HepG2 (cell line): ENCODE results near the gene LZTR1. TPM values are rescaled to one million over a fixed set of nuclear protein-coding genes. Genes with fewer than 3 reads are reported as not detected.

Experiments used
- ATAC-seq: fragments of 200-7000 bp; cut with Tn5 transposase; 3 replicates; pipeline ENCODE4 v1.9.1; 2020; ENCODE audit warnings: mild to moderate bottlenecking, moderate library complexity
- BruUV-seq: library from RNA; stranded (reverse); fragments of 400-500 nt; replicated peaks from 2 replicates; lab custom pipeline; 2021; lab: Mats Ljungman, UMichigan
- CTCF ChIA-PET: fragments of 300-600 bp; formaldehyde crosslinking; extraction: SDS; loops from one replicate; lab custom pipeline; 2021; ENCODE audit warnings: low total read pairs, inconsistent platforms, low intra/inter-chr PET ratio; lab: Yijun Ruan, JAX
- POLR2A ChIA-PET: fragments of 350-600 bp; sonication (Branson Sonifier 250); formaldehyde crosslinking; loops from one replicate; lab custom pipeline; 2020; ENCODE audit warnings: antibody characterized with exemption, inconsistent platforms; lab: Yijun Ruan, JAX
- DNase-seq: peaks from one replicate; pipeline ENCODE4 v3.0.0-alpha.2; 2015; ENCODE audit warnings: low spot score
- FAIRE-seq: peaks from 3 replicates; lab custom pipeline; 2011; peaks lifted over from hg19 to GRCh38; lab: Jason Lieb, UNC
- H2AFZ ChIP-seq: one replicate; pipeline ENCODE4 v1.6.1; 2011; ENCODE audit warnings: low read length, inconsistent platforms
- H3K27ac ChIP-seq: fragments of 300-600 bp; 3 replicates; pipeline ENCODE4 v1.8.0; 2011; ENCODE audit warnings: mixed run types, mild to moderate bottlenecking, mixed read lengths, low read length, inconsistent platforms; ENCODE audit not compliant: insufficient read depth; ENCODE audit errors: extremely low read length
- H3K27me3 ChIP-seq, 2 experiments: fragments of 200-600 bp in 1 of 2; 2 replicates in 1 of 2; 3 replicates in 1 of 2; pipeline versions ENCODE4 v1.6.0 to v1.8.0; 2011; ENCODE audit warnings: low read length in 2 of 2, mild to moderate bottlenecking in 2 of 2, moderate library complexity in 2 of 2, inconsistent platforms in 1 of 2; ENCODE audit not compliant: insufficient read depth in 2 of 2, control insufficient read depth in 1 of 2
- H3K36me3 ChIP-seq, 2 experiments: fragments of 200-600 bp in 1 of 2; replicated peaks in 1 of 2; 2 replicates in 1 of 2; 3 replicates in 1 of 2; pipeline versions ENCODE4 v1.5.1 to v1.8.0; 2011; ENCODE audit warnings: low read length in 2 of 2, inconsistent platforms in 1 of 2; ENCODE audit not compliant: insufficient read depth in 2 of 2, control insufficient read depth in 1 of 2
- H3K4me1 ChIP-seq: 2 replicates; pipeline ENCODE4 v1.5.1; 2012; ENCODE audit warnings: low read length, inconsistent platforms; ENCODE audit not compliant: insufficient read depth
- H3K4me2 ChIP-seq: 2 replicates; pipeline ENCODE4 v1.6.0; 2011; ENCODE audit warnings: low read depth, low read length, inconsistent platforms
- H3K4me3 ChIP-seq, 3 experiments: fragments of 200-600 bp in 1 of 3; sonication (generic), shearing (Covaris generic) in 1 of 3; replicated peaks in 1 of 3; 2 replicates each; pipeline ENCODE4 v1.5.1; 2011 to 2016; ENCODE audit warnings: low read length in 3 of 3, inconsistent platforms in 2 of 3, low read depth in 2 of 3, mild to moderate bottlenecking in 2 of 3, control low read depth in 1 of 3, mixed read lengths in 1 of 3; ENCODE audit not compliant: insufficient read depth in 1 of 3
- H3K79me2 ChIP-seq: one replicate; pipeline ENCODE4 v1.6.1; 2011; ENCODE audit warnings: low read length, inconsistent platforms; ENCODE audit not compliant: insufficient read depth
- H3K9ac ChIP-seq: 2 replicates; pipeline ENCODE4 v1.6.0; 2011; ENCODE audit warnings: mild to moderate bottlenecking, low read depth, low read length, inconsistent platforms; ENCODE audit not compliant: insufficient read depth
- H3K9me3 ChIP-seq: 2 replicates; pipeline ENCODE4 v1.5.1; 2012; ENCODE audit warnings: mild to moderate bottlenecking, low read length
- H4K20me1 ChIP-seq: 2 replicates; pipeline ENCODE4 v1.6.0; 2011; ENCODE audit warnings: inconsistent platforms, mild to moderate bottlenecking, low read length, moderate library complexity; ENCODE audit not compliant: insufficient read depth
- ARNT2 ChIP-seq: sonication (generic); formaldehyde crosslinking; IDR thresholded peaks from 2 replicates; pipeline ENCODE4 v1.8.0; 2022; ENCODE audit warnings: mild to moderate bottlenecking, low read depth, missing genetic modification reagents, moderate library complexity
- CSRNP2 ChIP-seq: sonication (generic); formaldehyde crosslinking; conservative IDR thresholded peaks from 2 replicates; pipeline ENCODE4 v1.8.0; 2022; ENCODE audit warnings: low read depth, missing genetic modification reagents
- HHEX ChIP-seq: IDR thresholded peaks from 2 replicates; pipeline ENCODE4 v1.6.1; 2016; ENCODE audit warnings: control low read depth
- KAT2B ChIP-seq: fragments of 150-350 bp; IDR thresholded peaks from 2 replicates; pipeline ENCODE4 v1.6.1; 2014; ENCODE audit warnings: low read depth, low read length, borderline replicate concordance
- MYNN ChIP-seq: sonication (generic); formaldehyde crosslinking; IDR thresholded peaks from 2 replicates; pipeline ENCODE4 v1.4.0; 2020; ENCODE audit warnings: mild to moderate bottlenecking, low read depth, missing genetic modification reagents
- PRPF4 ChIP-seq: fragments of 200-400 bp; formaldehyde crosslinking; IDR thresholded peaks from 2 replicates; pipeline ENCODE4 v1.6.1; 2016; ENCODE audit warnings: low read length, low read depth; ENCODE audit not compliant: poor library complexity, severe bottlenecking
- TEAD2 ChIP-seq: sonication (generic); formaldehyde crosslinking; IDR thresholded peaks from 2 replicates; pipeline ENCODE4 v1.9.0; 2021; ENCODE audit warnings: missing genetic modification reagents
- ZNF101 ChIP-seq: sonication (generic); formaldehyde crosslinking; IDR thresholded peaks from 2 replicates; pipeline ENCODE4 v1.4.0; 2020; ENCODE audit warnings: mild to moderate bottlenecking, low read depth, missing genetic modification reagents, borderline replicate concordance
- ZNF441 ChIP-seq: sonication (generic); formaldehyde crosslinking; IDR thresholded peaks from 2 replicates; pipeline ENCODE4 v1.7.0; 2021; ENCODE audit warnings: missing genetic modification reagents, borderline replicate concordance
- ZNF550 ChIP-seq: sonication (generic); formaldehyde crosslinking; IDR thresholded peaks from 2 replicates; pipeline ENCODE4 v1.4.0; 2020; ENCODE audit warnings: mild to moderate bottlenecking, missing genetic modification reagents, borderline replicate concordance
- ZNF652 ChIP-seq: IDR thresholded peaks from 2 replicates; pipeline ENCODE4 v1.6.1; 2016; ENCODE audit warnings: low read depth, borderline replicate concordance
- ZNF704 ChIP-seq: sonication (generic); formaldehyde crosslinking; IDR thresholded peaks from 2 replicates; pipeline ENCODE4 v1.8.1; 2023; ENCODE audit warnings: mild to moderate bottlenecking, inconsistent platforms, moderate library complexity, missing genetic modification reagents, borderline replicate concordance
- ZNF761 ChIP-seq: sonication (generic); formaldehyde crosslinking; conservative IDR thresholded peaks from 2 replicates; pipeline ENCODE4 v1.4.0; 2020; ENCODE audit warnings: mild to moderate bottlenecking, missing genetic modification reagents
- WGBS: methylation state at CpG from one replicate; pipeline ENCODE4 v1.1.6; 2017; ENCODE audit warnings: low lambda C conversion rate; 5-methylcytosine and 5-hydroxymethylcytosine counted together
- in situ Hi-C: cut with HindIII; loops from 2 replicates; pipeline ENCODE4 v1.10.0; 2017; ENCODE audit warnings: low pct_unique_long_range_greater_than_20kb; ENCODE audit not compliant: extremely low pct_ligation_motif_present
- intact Hi-C: fragments of 100-400 bp; cut with micrococcal nuclease; formaldehyde crosslinking; loops from one replicate; pipeline ENCODE4 v1.10.0; 2022; ENCODE audit not compliant: unreplicated experiment
- polyA plus RNA-seq, 8 experiments: library from polyadenylated mRNA; depleted of rRNA in 3 of 8; stranded (reverse) in 7 of 8; unstranded in 1 of 8; fragments of >200 nt; fragmentation: Illumina TruSeq in 4 of 8; extraction: Trizol in 4 of 8; gene quantifications; 2 replicates each; pipeline versions ENCODE4 v1.2.1 to v1.2.3, GENCODE V29; 2011 to 2016; ENCODE audit warnings: low read depth in 4 of 8, missing spikeins in 1 of 8, mixed read lengths in 1 of 8; ENCODE audit not compliant: insufficient read depth in 1 of 8
- total RNA-seq, 5 experiments: library from RNA; depleted of rRNA; stranded (reverse); fragments of >200 nt; fragmentation: Illumina TruSeq; extraction: Trizol; gene quantifications; 2 replicates each; pipeline ENCODE4 v1.2.3, GENCODE V29; 2016; ENCODE audit warnings: low read depth in 1 of 5
- TF ChIP-seq, protein P1 (sequence below): sonication (generic); formaldehyde crosslinking; IDR thresholded peaks from 2 replicates; pipeline ENCODE4 v1.4.0; 2020; ENCODE audit warnings: low read depth, mild to moderate bottlenecking, missing genetic modification reagents
- TF ChIP-seq, protein P2 (sequence below): sonication (generic); formaldehyde crosslinking; IDR thresholded peaks from 2 replicates; pipeline ENCODE4 v1.8.0; 2023; ENCODE audit warnings: mild to moderate bottlenecking, missing genetic modification reagents
- TF ChIP-seq, protein P3 (sequence below): sonication (generic); formaldehyde crosslinking; IDR thresholded peaks from 2 replicates; pipeline ENCODE4 v1.5.0; 2020; ENCODE audit warnings: missing genetic modification reagents

Gene LZTR1
- total and polyA plus RNA-seq, 2 of the 13 experiments (the other 11 are each of a cell fraction or from before 2014, with no cell fraction given), result 21.8 to 22.4 TPM

- TF ChIP-seq KAT2B, result no peak
- TF ChIP-seq, protein P1, sequence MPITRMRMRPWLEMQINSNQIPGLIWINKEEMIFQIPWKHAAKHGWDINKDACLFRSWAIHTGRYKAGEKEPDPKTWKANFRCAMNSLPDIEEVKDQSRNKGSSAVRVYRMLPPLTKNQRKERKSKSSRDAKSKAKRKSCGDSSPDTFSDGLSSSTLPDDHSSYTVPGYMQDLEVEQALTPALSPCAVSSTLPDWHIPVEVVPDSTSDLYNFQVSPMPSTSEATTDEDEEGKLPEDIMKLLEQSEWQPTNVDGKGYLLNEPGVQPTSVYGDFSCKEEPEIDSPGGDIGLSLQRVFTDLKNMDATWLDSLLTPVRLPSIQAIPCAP (CRISPR knock-in tag), result no peak
Observed at GRCh38 chr22:20974336-20974955, 7.7 kb upstream of the LZTR1 start (continued).

DNA sequence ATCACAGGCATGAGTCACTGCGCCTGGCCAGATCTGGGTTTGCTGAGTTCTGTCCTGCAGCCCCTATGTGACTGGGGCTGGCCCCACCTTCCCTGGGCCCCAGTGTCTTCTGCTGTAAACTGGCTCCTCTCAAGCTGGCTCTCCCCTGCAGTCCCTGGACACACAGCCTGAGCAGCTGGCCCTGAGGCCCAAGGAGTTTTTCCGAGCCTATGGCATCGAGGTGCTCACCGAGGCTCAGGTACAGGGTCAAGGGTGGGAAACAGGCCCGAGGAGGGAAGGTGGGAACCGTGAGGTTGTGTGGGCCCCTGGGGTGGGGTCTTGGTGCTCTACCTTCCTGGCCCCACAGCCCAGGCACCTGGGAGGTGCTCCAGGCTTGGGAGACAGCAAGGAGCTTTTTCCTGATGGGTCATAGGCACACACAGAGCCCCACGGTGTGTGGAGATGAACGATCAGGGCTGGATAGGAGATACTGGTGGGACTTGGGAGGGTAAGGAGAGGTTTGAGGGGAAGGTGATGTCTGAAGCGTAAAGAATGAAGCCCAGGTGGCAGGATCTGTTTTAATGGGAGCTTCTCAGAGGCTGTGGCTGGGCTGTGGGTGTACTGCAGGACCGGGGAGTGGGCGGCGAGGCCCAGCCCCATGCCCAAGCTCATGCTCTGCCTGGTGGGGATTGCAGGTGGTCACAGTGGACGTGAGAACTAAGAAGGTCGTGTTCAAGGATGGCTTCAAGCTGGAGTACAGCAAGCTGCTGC is 6.4 kb upstream of the LZTR1 start:
- no TSS peak for BruUV-seq
- ChIA-PET CTCF (no interaction called here), POLR2A (no interaction called here)
- H3K36me3 ChIP-seq, result no peaks in the 10 kb centered on the region
- no peak overlapping the region for H3K27ac ChIP-seq
- ATAC-seq, result no peak
- H4K20me1 ChIP-seq, result no peaks in the 10 kb centered on the region
- H3K79me2 ChIP-seq, result no peaks in the 10 kb centered on the region
- 76% methylated on average over 10 of the region's 14 CpGs for WGBS
- intact Hi-C loops, result no loop called here
- H3K4me2 ChIP-seq, result no peak overlapping the region
- no peaks in the 10 kb centered on the region for H3K27me3 ChIP-seq
- no peak for FAIRE-seq
- in situ Hi-C loops, result no loop called here
- DNase-seq, result no peak
- no peak for TF ChIP-seq CSRNP2 (CRISPR knock-in tag)
- TF ChIP-seq, protein P2, sequence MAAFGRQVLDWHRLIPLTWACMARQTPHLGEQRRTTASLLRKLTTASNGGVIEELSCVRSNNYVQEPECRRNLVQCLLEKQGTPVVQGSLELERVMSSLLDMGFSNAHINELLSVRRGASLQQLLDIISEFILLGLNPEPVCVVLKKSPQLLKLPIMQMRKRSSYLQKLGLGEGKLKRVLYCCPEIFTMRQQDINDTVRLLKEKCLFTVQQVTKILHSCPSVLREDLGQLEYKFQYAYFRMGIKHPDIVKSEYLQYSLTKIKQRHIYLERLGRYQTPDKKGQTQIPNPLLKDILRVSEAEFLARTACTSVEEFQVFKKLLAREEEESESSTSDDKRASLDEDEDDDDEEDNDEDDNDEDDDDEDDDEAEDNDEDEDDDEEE (CRISPR knock-in tag), result no peak
- no peak for TF ChIP-seq ZNF704
- no peak for TF ChIP-seq ZNF761
- no peak for TF ChIP-seq ZNF550 (CRISPR knock-in tag)
- no peak for TF ChIP-seq ZNF441 (CRISPR knock-in tag)
- no peak for TF ChIP-seq HHEX (CRISPR knock-in tag)
- TF ChIP-seq TEAD2, result no peak
- no peak for TF ChIP-seq ZNF101 (CRISPR knock-in tag)
- TF ChIP-seq, protein P3, sequence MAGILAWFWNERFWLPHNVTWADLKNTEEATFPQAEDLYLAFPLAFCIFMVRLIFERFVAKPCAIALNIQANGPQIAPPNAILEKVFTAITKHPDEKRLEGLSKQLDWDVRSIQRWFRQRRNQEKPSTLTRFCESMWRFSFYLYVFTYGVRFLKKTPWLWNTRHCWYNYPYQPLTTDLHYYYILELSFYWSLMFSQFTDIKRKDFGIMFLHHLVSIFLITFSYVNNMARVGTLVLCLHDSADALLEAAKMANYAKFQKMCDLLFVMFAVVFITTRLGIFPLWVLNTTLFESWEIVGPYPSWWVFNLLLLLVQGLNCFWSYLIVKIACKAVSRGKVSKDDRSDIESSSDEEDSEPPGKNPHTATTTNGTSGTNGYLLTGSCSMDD (CRISPR knock-in tag), result no peak
- no peak for TF ChIP-seq ZNF652
- TF ChIP-seq MYNN (CRISPR knock-in tag), result no peak
- TF ChIP-seq ARNT2 (CRISPR knock-in tag), result no peak
- TF ChIP-seq PRPF4, result no peak
- peaks cover 26% of the 10 kb centered on the region for H3K4me1 ChIP-seq
- H2AFZ ChIP-seq, result no peak overlapping the region
- no peak overlapping the region for H3K9ac ChIP-seq
- no peak overlapping the region for H3K4me3 ChIP-seq
- H3K9me3 ChIP-seq, result 0 out of 2 replicates have a peak, but pooled peaks cover 4% of the 10 kb centered on the region
